ENCODE results near the gene DBP. TPM values are rescaled to one million over a fixed set of nuclear protein-coding genes. Genes with fewer than 3 reads are reported as not detected.

Gene DBP
- total and polyA plus RNA-seq, 11 donors, result 1.4 to 34.2 (median 11.6) TPM

- WGBS, 4 donors, result 0 to 1% (median 1%) methylated on average over 10 to 38 of the region's 38 CpGs
- intact Hi-C loops (cut with DNase I), result loop anchor here in 1 of 10 donors (2.0 to 5.0 kb wide), 2 partner anchors 19 to 335 kb away; partner anchors contain the start of genes RPL18 and SPHK2
- peaks cover 16 to 54% (median 36%) of the 10 kb centered on the region in 12 donors for H3K4me1 ChIP-seq
Measured at GRCh38 chr19:48637449-48637947, 319 bp upstream of the DBP start.

GRCh38 chr19:48635966-48636858, 967 bp downstream of the DBP start:
- Histone ChIP-seq H3K4me3 (peak overlapping the region; percentile 19 to 93 (median 78)), H3K36me3 (peaks cover 0 to 24% (median 3%) of the 10 kb centered on the region in 9 donors), H3K9me3 (no peaks in the 10 kb centered on the region), H3K4me1 (peaks cover 16 to 64% (median 46%) of the 10 kb centered on the region in 12 donors), H3K27ac (peak overlapping the region; percentile 48 to 100 (median 96)), H3K27me3 (no peaks in the 10 kb centered on the region)
- DNase-seq, result peak in 3 of 5 donors; percentile 69 to 79 (median 72)
- intact Hi-C loops (cut with DNase I), result loop anchor here in 1 of 10 donors (2.0 to 5.0 kb wide), 2 partner anchors 17 to 336 kb away; partner anchors contain the start of genes RPL18 and SPHK2
- no peak for ATAC-seq
- WGBS, 4 donors, result 1 to 3% (median 2%) methylated on average over 30 to 35 of the region's 35 CpGs
- no peak for TF ChIP-seq CTCF (IDR thresholded peaks at IDR 0.05)
- TF ChIP-seq POLR2A (IDR thresholded peaks at IDR 0.05), result no peak

More at GRCh38 chr19:48637449-48637947, 319 bp upstream of the DBP start:
- H3K27me3 ChIP-seq, result no peaks in the 10 kb centered on the region
- DNase-seq (peak; percentile 100), ATAC-seq (peak; percentile 78 to 87 (median 84))
- peaks cover 0 to 11% (median 1%) of the 10 kb centered on the region in 9 donors for H3K36me3 ChIP-seq
- no peaks in the 10 kb centered on the region for H3K9me3 ChIP-seq
- TF ChIP-seq POLR2A (IDR thresholded peaks at IDR 0.05) (no peak), CTCF (IDR thresholded peaks at IDR 0.05) (no peak)
- peak overlapping the region; percentile 85 to 100 (median 96) for H3K27ac ChIP-seq
- peak overlapping the region; percentile 19 to 93 (median 78) for H3K4me3 ChIP-seq

GRCh38 chr19:48635263-48635965, 1.8 kb downstream of the DBP start:
- intact Hi-C loops (cut with DNase I), result loop anchor here in 1 of 10 donors (5.0 kb wide), 1 partner anchor 337 kb away; no protein-coding TSS in a partner anchor
- no peaks in the 10 kb centered on the region for H3K27me3 ChIP-seq
- ATAC-seq, result peak in 3 of 4 donors; percentile 28 to 52 (median 37)
- H3K4me3 ChIP-seq, result peak overlapping the region; percentile 19 to 93 (median 78)
- peaks cover 0 to 32% (median 3%) of the 10 kb centered on the region in 9 donors for H3K36me3 ChIP-seq
- peaks cover 18 to 72% (median 54%) of the 10 kb centered on the region in 12 donors for H3K4me1 ChIP-seq
- peak in 1 of 2 donors; percentile 47 for TF ChIP-seq POLR2A (IDR thresholded peaks at IDR 0.05)
- TF ChIP-seq CTCF (IDR thresholded peaks at IDR 0.05), result no peak
- WGBS, 4 donors, result 1 to 3% (median 2%) methylated on average over 17 to 67 of the region's 67 CpGs
- peak; percentile 72 to 87 (median 84) for DNase-seq
- no peaks in the 10 kb centered on the region for H3K9me3 ChIP-seq
- H3K27ac ChIP-seq, result peak overlapping the region; percentile 62 to 100 (median 96)
